SJCRH30 (cell line): ENCODE results near the gene SLN. TPM values are rescaled to one million over a fixed set of nuclear protein-coding genes. Genes with fewer than 3 reads are reported as not detected.
A peak's percentile ranks its signal among the peaks of the same experiment; 100 is the strongest.

ENCODE experiments used
- DNase-seq, 2 experiments: peaks; one replicate each; pipeline ENCODE4 v3.0.0-alpha.2; 2015 to 2020
- H3K27ac ChIP-seq: fragments of 250-450 bp; sonication (Bioruptor Pico); 2 replicates; pipeline ENCODE4 v1.5.1; 2020; ENCODE audit warnings: mild to moderate bottlenecking, moderate library complexity
- H3K27me3 ChIP-seq: fragments of 250-450 bp; sonication (Bioruptor Pico); 2 replicates; pipeline ENCODE4 v1.5.1; 2020; ENCODE audit warnings: mild to moderate bottlenecking, moderate library complexity
- H3K36me3 ChIP-seq: fragments of 250-450 bp; sonication (Bioruptor Pico); 2 replicates; pipeline ENCODE4 v1.5.1; 2020; ENCODE audit warnings: mild to moderate bottlenecking, moderate library complexity
- H3K4me1 ChIP-seq: fragments of 250-450 bp; sonication (Bioruptor Pico); 2 replicates; pipeline ENCODE4 v1.5.1; 2020; ENCODE audit warnings: mild to moderate bottlenecking, moderate library complexity
- H3K4me3 ChIP-seq: fragments of 250-450 bp; sonication (Bioruptor Pico); 2 replicates; pipeline ENCODE4 v1.5.1; 2020; ENCODE audit warnings: mild to moderate bottlenecking, moderate library complexity
- H3K9me3 ChIP-seq: fragments of 250-450 bp; sonication (Bioruptor Pico); replicated peaks from 2 replicates; pipeline ENCODE4 v1.5.1; 2020; ENCODE audit warnings: mild to moderate bottlenecking, moderate library complexity
- total RNA-seq: library from RNA; depleted of rRNA; stranded (reverse); fragments of >200 nt; shearing (Covaris generic); gene quantifications from 2 replicates; pipeline ENCODE4 v1.2.3, GENCODE V29; 2014

The SLN gene
- total RNA-seq, 1 experiment from 2014 or later: 0.36 TPM

- H3K9me3 ChIP-seq: no peaks in the 10 kb centered on the region
- peak in 1 of 2 experiments; percentile 27 for DNase-seq
- H3K4me1 ChIP-seq: peaks cover 9% of the 10 kb centered on the region; the same call in 1 of the 2 replicates
- H3K27me3 ChIP-seq: no peaks in the 10 kb centered on the region
- no peaks in the 10 kb centered on the region for H3K36me3 ChIP-seq
- peak overlapping the region; percentile 36; the same call in 1 of the 2 replicates for H3K27ac ChIP-seq
- H3K4me3 ChIP-seq: no peak overlapping the region
Measured at GRCh38 chr11:107705027-107705426, 6.8 kb downstream of the SLN start.

- Histone ChIP-seq H3K27ac (peak overlapping the region; percentile 36; the same call in 1 of the 2 replicates), H3K4me3 (no peak overlapping the region), H3K36me3 (no peaks in the 10 kb centered on the region), H3K27me3 (no peaks in the 10 kb centered on the region), H3K4me1 (peaks cover 9% of the 10 kb centered on the region; the same call in 1 of the 2 replicates), H3K9me3 (no peaks in the 10 kb centered on the region)
- DNase-seq: no peak
Measured at GRCh38 chr11:107704451-107704850, 7.4 kb downstream of the SLN start.

- Histone ChIP-seq H3K4me1 (peaks cover 6% of the 10 kb centered on the region; the same call in 1 of the 2 replicates), H3K36me3 (no peaks in the 10 kb centered on the region), H3K9me3 (no peaks in the 10 kb centered on the region), H3K4me3 (no peak overlapping the region), H3K27ac (no peak overlapping the region), H3K27me3 (no peaks in the 10 kb centered on the region)
- no peak for DNase-seq
Measured at GRCh38 chr11:107702723-107703122, 9.1 kb downstream of the SLN start.

GRCh38 chr11:107702109-107702660 is 9.7 kb downstream of the SLN start:
- no peaks in the 10 kb centered on the region for H3K36me3 ChIP-seq
- no peak overlapping the region for H3K4me3 ChIP-seq
- H3K4me1 ChIP-seq: peaks cover 6% of the 10 kb centered on the region; the same call in 1 of the 2 replicates
- no peak for DNase-seq
- no peaks in the 10 kb centered on the region for H3K27me3 ChIP-seq
- no peaks in the 10 kb centered on the region for H3K9me3 ChIP-seq
- H3K27ac ChIP-seq: no peak overlapping the region

- no peaks in the 10 kb centered on the region for H3K9me3 ChIP-seq
- no peak overlapping the region for H3K27ac ChIP-seq
- H3K4me3 ChIP-seq: no peak overlapping the region
- no peaks in the 10 kb centered on the region for H3K36me3 ChIP-seq
- no peaks in the 10 kb centered on the region for H3K27me3 ChIP-seq
- H3K4me1 ChIP-seq: peaks cover 4% of the 10 kb centered on the region; the same call in 1 of the 2 replicates
- no peak for DNase-seq
Measured at GRCh38 chr11:107699371-107700285, 12.2 kb downstream of the SLN start.

GRCh38 chr11:107697291-107697690 is 14.6 kb downstream of the SLN start:
- H3K4me1 ChIP-seq: peaks cover 4% of the 10 kb centered on the region; the same call in 1 of the 2 replicates
- H3K27me3 ChIP-seq: no peaks in the 10 kb centered on the region
- no peaks in the 10 kb centered on the region for H3K9me3 ChIP-seq
- no peaks in the 10 kb centered on the region for H3K36me3 ChIP-seq
- H3K4me3 ChIP-seq: no peak overlapping the region
- DNase-seq: no peak
- H3K27ac ChIP-seq: no peak overlapping the region

GRCh38 chr11:107696140-107696539 is 15.7 kb downstream of the SLN start:
- H3K36me3 ChIP-seq: no peaks in the 10 kb centered on the region
- H3K4me3 ChIP-seq: no peak overlapping the region
- H3K4me1 ChIP-seq: peaks cover 4% of the 10 kb centered on the region
- H3K27ac ChIP-seq: no peak overlapping the region
- no peaks in the 10 kb centered on the region for H3K27me3 ChIP-seq
- no peak for DNase-seq
- H3K9me3 ChIP-seq: no peaks in the 10 kb centered on the region

GRCh38 chr11:107695446-107695845 is 16.4 kb downstream of the SLN start:
- Histone ChIP-seq H3K4me3 (no peak overlapping the region), H3K27me3 (no peaks in the 10 kb centered on the region), H3K9me3 (no peaks in the 10 kb centered on the region), H3K4me1 (peaks cover 4% of the 10 kb centered on the region), H3K36me3 (no peaks in the 10 kb centered on the region), H3K27ac (no peak overlapping the region)
- no peak for DNase-seq

- Histone ChIP-seq H3K9me3 (no peaks in the 10 kb centered on the region), H3K27ac (no peak overlapping the region), H3K4me3 (no peak overlapping the region), H3K4me1 (peaks cover 3% of the 10 kb centered on the region), H3K36me3 (no peaks in the 10 kb centered on the region), H3K27me3 (no peaks in the 10 kb centered on the region)
- DNase-seq: no peak
Measured at GRCh38 chr11:107691000-107691750, 20.7 kb downstream of the SLN start.

- Histone ChIP-seq H3K4me1 (no peaks in the 10 kb centered on the region; the same call in 1 of the 2 replicates), H3K36me3 (no peaks in the 10 kb centered on the region), H3K27ac (no peak overlapping the region), H3K9me3 (no peaks in the 10 kb centered on the region), H3K27me3 (no peaks in the 10 kb centered on the region), H3K4me3 (no peak overlapping the region)
- peak; percentile 59 to 75 for DNase-seq
Measured at GRCh38 chr11:107689317-107690202, 22.3 kb downstream of the SLN start.

GRCh38 chr11:107688322-107688918 is 23.4 kb downstream of the SLN start:
- no peak for DNase-seq
- no peak overlapping the region for H3K27ac ChIP-seq
- H3K4me3 ChIP-seq: no peak overlapping the region
- H3K36me3 ChIP-seq: no peaks in the 10 kb centered on the region
- no peaks in the 10 kb centered on the region for H3K9me3 ChIP-seq
- no peaks in the 10 kb centered on the region; the same call in 1 of the 2 replicates for H3K4me1 ChIP-seq
- H3K27me3 ChIP-seq: no peaks in the 10 kb centered on the region

GRCh38 chr11:107683807-107684206 is 28.0 kb downstream of the SLN start:
- Histone ChIP-seq H3K4me3 (no peak overlapping the region), H3K36me3 (no peaks in the 10 kb centered on the region), H3K4me1 (no peaks in the 10 kb centered on the region), H3K9me3 (no peaks in the 10 kb centered on the region), H3K27me3 (no peaks in the 10 kb centered on the region), H3K27ac (no peak overlapping the region)
- peak in 1 of 2 experiments; percentile 36 for DNase-seq

- H3K4me3 ChIP-seq: no peak overlapping the region
- no peak for DNase-seq
- H3K27me3 ChIP-seq: no peaks in the 10 kb centered on the region
- H3K36me3 ChIP-seq: no peaks in the 10 kb centered on the region
- no peak overlapping the region for H3K27ac ChIP-seq
- no peaks in the 10 kb centered on the region for H3K4me1 ChIP-seq
- H3K9me3 ChIP-seq: no peaks in the 10 kb centered on the region
Measured at GRCh38 chr11:107683061-107683460, 28.8 kb downstream of the SLN start.

GRCh38 chr11:107682572-107682971 is 29.3 kb downstream of the SLN start:
- Histone ChIP-seq H3K4me1 (no peaks in the 10 kb centered on the region), H3K27me3 (no peaks in the 10 kb centered on the region), H3K36me3 (no peaks in the 10 kb centered on the region), H3K9me3 (no peaks in the 10 kb centered on the region), H3K4me3 (no peak overlapping the region), H3K27ac (no peak overlapping the region)
- DNase-seq: no peak
